COR-L47 (cell line): Measurements from ENCODE around the gene TAF11L2.
"Not testable (repeated sequence)": the region's sequence is repeated elsewhere in the genome, so short reads cannot be mapped to it uniquely, and the experiment has no call there.

Experiments
- DNase-seq: peaks from one replicate; lab custom pipeline; 2025; lab: John Stamatoyannopoulos, UW

The TAF11L2 gene

GRCh38 chr5:17526504-17526903, 28.5 kb downstream of the TAF11L2 start:
- not testable (repeated sequence) for DNase-seq

GRCh38 chr5:17528369-17528768, 30.3 kb downstream of the TAF11L2 start, which contains the start of gene TAF11L6:
TAF11L6 (plus strand) TSS chr5:17528669.
- DNase-seq = not testable (repeated sequence)
